Esophagus muscularis mucosa (tissue), 3 donors: ENCODE data around the gene F5.
A peak's percentile ranks its signal among the peaks of the same experiment; 100 is the strongest.

Experiments
- POLR2A ChIP-seq: fragments of 450-650 bp; IDR thresholded peaks from one replicate; pipeline ENCODE4 v1.6.1; 2017; ENCODE audit warnings: antibody characterized with exemption, moderate library complexity, mild to moderate bottlenecking, low read depth
- POLR2AphosphoS5 ChIP-seq, 2 donors: sonication (generic); formaldehyde crosslinking; IDR thresholded peaks; one replicate each; pipeline ENCODE4 v1.6.1; 2017; ENCODE audit warnings: antibody characterized with exemption in 2 of 2
- TF ChIP-seq, protein P1 (sequence below), 3 experiments: fragments of 200-600 bp in 2 of 3; fragments of 450-650 bp in 1 of 3; sonication (generic) in 2 of 3; IDR thresholded peaks; one replicate each; pipeline ENCODE4 v1.5.1; 2017 to 2019; ENCODE audit warnings: antibody characterized with exemption in 3 of 3, mild to moderate bottlenecking in 2 of 3, moderate library complexity in 1 of 3

DNA sequence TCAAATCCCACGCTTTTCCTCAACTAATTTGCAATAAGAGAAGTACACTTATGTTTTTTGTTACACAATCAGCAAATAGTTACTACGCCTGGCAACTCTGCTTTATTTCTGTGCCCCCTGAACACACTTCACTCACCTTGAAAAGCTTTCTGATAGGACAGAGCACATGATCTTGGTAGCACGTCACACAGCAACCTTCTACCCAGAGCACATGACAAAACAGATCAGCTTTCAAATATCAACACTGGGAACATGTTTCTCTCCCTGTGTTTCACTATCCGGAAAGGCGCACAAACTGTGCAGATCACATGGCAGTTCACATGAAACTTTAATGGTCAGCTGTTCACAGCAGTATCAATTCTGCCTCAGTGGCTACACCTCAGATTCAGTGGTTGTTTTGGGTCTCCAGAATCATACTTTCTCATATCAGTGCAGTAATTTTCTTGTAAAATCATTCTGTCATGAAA, 102.7 kb downstream of the F5 start:
- TF ChIP-seq, protein P1, sequence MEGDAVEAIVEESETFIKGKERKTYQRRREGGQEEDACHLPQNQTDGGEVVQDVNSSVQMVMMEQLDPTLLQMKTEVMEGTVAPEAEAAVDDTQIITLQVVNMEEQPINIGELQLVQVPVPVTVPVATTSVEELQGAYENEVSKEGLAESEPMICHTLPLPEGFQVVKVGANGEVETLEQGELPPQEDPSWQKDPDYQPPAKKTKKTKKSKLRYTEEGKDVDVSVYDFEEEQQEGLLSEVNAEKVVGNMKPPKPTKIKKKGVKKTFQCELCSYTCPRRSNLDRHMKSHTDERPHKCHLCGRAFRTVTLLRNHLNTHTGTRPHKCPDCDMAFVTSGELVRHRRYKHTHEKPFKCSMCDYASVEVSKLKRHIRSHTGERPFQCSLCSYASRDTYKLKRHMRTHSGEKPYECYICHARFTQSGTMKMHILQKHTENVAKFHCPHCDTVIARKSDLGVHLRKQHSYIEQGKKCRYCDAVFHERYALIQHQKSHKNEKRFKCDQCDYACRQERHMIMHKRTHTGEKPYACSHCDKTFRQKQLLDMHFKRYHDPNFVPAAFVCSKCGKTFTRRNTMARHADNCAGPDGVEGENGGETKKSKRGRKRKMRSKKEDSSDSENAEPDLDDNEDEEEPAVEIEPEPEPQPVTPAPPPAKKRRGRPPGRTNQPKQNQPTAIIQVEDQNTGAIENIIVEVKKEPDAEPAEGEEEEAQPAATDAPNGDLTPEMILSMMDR (IDR thresholded peaks at IDR 0.05), result no peak
- TF ChIP-seq POLR2AphosphoS5 (IDR thresholded peaks at IDR 0.05), result peak; percentile 73 to 83
- no peak for TF ChIP-seq POLR2A
